ENCODE data around the gene ARID4A.

Gene ARID4A

GRCh38 chr14:58297762-58298476 lies 436 bp upstream of the ARID4A start:
- peak; percentile 100 for DNase-seq (ENCODE audit: low read depth, low spot score)
- H3K4me3 ChIP-seq (ENCODE audit: low read depth, low read length) = peak overlapping the region; percentile 94
- POLR2A ChIA-PET = interaction anchor here (0.6 to 1.4 kb wide), 5 partner anchors 10 to 98 kb away, joined by 3 to 6 read pairs (median 3); partner anchors contain the start of genes ACTR10 and PSMA3
- no peak for TF ChIP-seq CTCF (IDR thresholded peaks at IDR 0.05; ENCODE audit: insufficient read depth, low read length, missing control alignments)
- CTCF ChIA-PET = interaction anchor here (0.9 to 2.6 kb wide), 3 partner anchors 14 to 98 kb away, joined by 3 to 7 read pairs (median 3); partner anchors contain the start of gene TOMM20L

- DNase-seq (ENCODE audit: low read depth, low spot score) = no peak
- ChIA-PET CTCF (interaction anchor here (1.2 to 2.6 kb wide), 4 partner anchors 28 to 192 kb away, joined by 3 to 7 read pairs (median 4); partner anchors contain the start of gene TOMM20L), POLR2A (no interaction called here)
- no peak for TF ChIP-seq CTCF (IDR thresholded peaks at IDR 0.05; ENCODE audit: insufficient read depth, low read length, missing control alignments)
- H3K4me3 ChIP-seq (ENCODE audit: low read depth, low read length) = peak overlapping the region; percentile 94
Measured at GRCh38 chr14:58299401-58300330, 1.3 kb downstream of the ARID4A start.

GRCh38 chr14:58301416-58301815 lies 3.1 kb downstream of the ARID4A start:
- no peak for DNase-seq (ENCODE audit: low read depth, low spot score)
- H3K4me3 ChIP-seq (ENCODE audit: low read depth, low read length) = no peak overlapping the region
- ChIA-PET POLR2A (no interaction called here), CTCF (interaction anchor here (1.5 kb wide), 1 partner anchor 34 kb away, joined by 3 read pairs; no protein-coding TSS in a partner anchor)
- no peak for TF ChIP-seq CTCF (IDR thresholded peaks at IDR 0.05; ENCODE audit: insufficient read depth, low read length, missing control alignments)

- ChIA-PET POLR2A (no interaction called here), CTCF (interaction anchor here (1.2 kb wide), 1 partner anchor 8 kb away, joined by 4 read pairs; no protein-coding TSS in a partner anchor)
- TF ChIP-seq CTCF (IDR thresholded peaks at IDR 0.05; ENCODE audit: insufficient read depth, low read length, missing control alignments) = no peak
- no peak for DNase-seq (ENCODE audit: low read depth, low spot score)
- H3K4me3 ChIP-seq (ENCODE audit: low read depth, low read length) = no peak overlapping the region
Measured at GRCh38 chr14:58305730-58306129, 7.4 kb downstream of the ARID4A start.

- no peak for DNase-seq (ENCODE audit: low read depth, low spot score)
- ChIA-PET CTCF (interaction anchor here (0.6 kb wide), 1 partner anchor 41 kb away, joined by 3 read pairs; no protein-coding TSS in a partner anchor), POLR2A (interaction anchor here (1.4 kb wide), 1 partner anchor 10 kb away, joined by 3 read pairs; the partner anchor contains the start of gene ARID4A)
- H3K4me3 ChIP-seq (ENCODE audit: low read depth, low read length) = no peak overlapping the region
- no peak for TF ChIP-seq CTCF (IDR thresholded peaks at IDR 0.05; ENCODE audit: insufficient read depth, low read length, missing control alignments)
Measured at GRCh38 chr14:58307597-58308316, 9.4 kb downstream of the ARID4A start.
